Dendritic cell treated with granulocyte-macrophage colony-stimulating factor and Interleukin-4, amounts not matched to agents 40 ng/mL and 50 ng/mL, for 4 days (primary cell): Measurements from ENCODE around the gene UQCRQ.
"Not testable (repeated sequence)": the region's sequence is repeated elsewhere in the genome, so short reads cannot be mapped to it uniquely, and the experiment has no call there.

Experiments
- H3K27ac Mint-ChIP-seq: one replicate; pipeline ENCODE4 v1.8.0; 2022; ENCODE audit warnings: mild to moderate bottlenecking, mixed read lengths
- H3K27me3 Mint-ChIP-seq: one replicate; pipeline ENCODE4 v1.8.0; 2022; ENCODE audit warnings: mild to moderate bottlenecking, mixed read lengths
- H3K36me3 Mint-ChIP-seq: one replicate; pipeline ENCODE4 v1.8.0; 2022; ENCODE audit warnings: low read depth, mixed read lengths
- H3K4me1 Mint-ChIP-seq: one replicate; pipeline ENCODE4 v1.8.0; 2022; ENCODE audit warnings: low read depth, mixed read lengths
- H3K4me3 Mint-ChIP-seq: one replicate; pipeline ENCODE4 v1.8.0; 2022; ENCODE audit warnings: mild to moderate bottlenecking, moderate library complexity, mixed read lengths
- H3K9me3 Mint-ChIP-seq: one replicate; pipeline ENCODE4 v1.8.0; 2022; ENCODE audit warnings: mixed read lengths
- intact Hi-C: fragments of 100-400 bp; cut with micrococcal nuclease; formaldehyde crosslinking; loops from one replicate; pipeline ENCODE4 v1.15.0; 2022

UQCRQ gene

GRCh38 chr5:132840896-132841295 is 25.5 kb upstream of the UQCRQ start:
- no peaks in the 10 kb centered on the region for H3K9me3 Mint-ChIP-seq
- H3K27ac Mint-ChIP-seq, result no peak overlapping the region
- H3K27me3 Mint-ChIP-seq, result no peaks in the 10 kb centered on the region
- intact Hi-C loops, result no loop called here
- no peaks in the 10 kb centered on the region for H3K36me3 Mint-ChIP-seq
- H3K4me1 Mint-ChIP-seq, result peaks cover 29% of the 10 kb centered on the region
- no peak overlapping the region for H3K4me3 Mint-ChIP-seq

DNA sequence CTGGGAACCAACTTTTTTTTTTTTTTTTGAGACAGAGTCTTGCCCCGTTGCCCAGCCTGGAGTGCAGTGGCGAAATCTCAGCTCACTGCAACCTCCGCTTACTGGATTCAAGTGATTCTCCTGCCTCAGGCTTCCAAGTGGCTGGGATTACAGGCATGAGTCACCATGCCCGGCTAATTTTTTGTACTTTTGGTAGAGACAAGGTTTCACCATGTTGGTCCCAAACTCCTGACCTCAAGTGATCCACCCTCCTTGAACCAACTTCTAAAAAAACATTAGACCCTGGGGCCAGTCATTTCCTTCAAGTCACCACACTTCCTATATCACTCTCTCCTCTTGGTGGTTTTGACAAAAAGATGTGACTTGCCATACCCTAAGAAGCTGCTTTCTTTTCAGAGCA is 25.1 kb upstream of the UQCRQ start:
- Mint-ChIP-seq H3K4me3 (no peak overlapping the region), H3K9me3 (no peaks in the 10 kb centered on the region)
- intact Hi-C loops, result no loop called here

DNA sequence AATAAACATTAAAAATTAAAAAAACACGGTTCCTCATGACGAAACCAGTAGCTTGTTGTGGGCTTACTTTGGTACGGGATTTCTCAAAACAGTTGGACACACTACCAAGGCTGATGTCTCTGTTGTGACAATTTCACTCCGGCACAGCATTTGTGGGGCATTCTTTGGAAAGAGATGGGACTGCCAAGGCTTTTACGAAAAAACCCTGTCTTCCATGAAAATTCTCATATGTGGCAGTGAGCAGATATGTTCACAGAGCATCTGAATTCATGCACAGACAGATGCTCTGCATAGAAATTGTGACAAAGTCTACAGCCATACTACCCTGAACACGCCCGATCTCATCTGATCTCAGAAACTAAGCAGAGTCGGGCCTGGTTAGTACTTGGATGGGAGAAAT is 18.2 kb upstream of the UQCRQ start:
- intact Hi-C loops, result no loop called here
- no peak overlapping the region for H3K27ac Mint-ChIP-seq
- no peaks in the 10 kb centered on the region for H3K4me1 Mint-ChIP-seq
- peaks cover 3% of the 10 kb centered on the region for H3K27me3 Mint-ChIP-seq
- H3K36me3 Mint-ChIP-seq, result no peaks in the 10 kb centered on the region
- no peaks in the 10 kb centered on the region for H3K9me3 Mint-ChIP-seq
- H3K4me3 Mint-ChIP-seq, result no peak overlapping the region

More for the DNA sequence above, 25.1 kb upstream of the UQCRQ start:
- Mint-ChIP-seq H3K27me3 (no peaks in the 10 kb centered on the region), H3K36me3 (no peaks in the 10 kb centered on the region), H3K4me1 (peaks cover 29% of the 10 kb centered on the region), H3K27ac (no peak overlapping the region)

GRCh38 chr5:132849347-132849746 is 17.1 kb upstream of the UQCRQ start:
- Mint-ChIP-seq H3K36me3 (no peaks in the 10 kb centered on the region), H3K4me3 (no peak overlapping the region), H3K4me1 (no peaks in the 10 kb centered on the region), H3K27me3 (peaks cover 3% of the 10 kb centered on the region), H3K9me3 (no peaks in the 10 kb centered on the region), H3K27ac (no peak overlapping the region)
- intact Hi-C loops, result no loop called here

GRCh38 chr5:132850066-132850465 is 16.4 kb upstream of the UQCRQ start:
- intact Hi-C loops, result no loop called here

GRCh38 chr5:132853323-132853722 is 13.1 kb upstream of the UQCRQ start:
- H3K4me1 Mint-ChIP-seq, result no peaks in the 10 kb centered on the region
- H3K9me3 Mint-ChIP-seq, result no peaks in the 10 kb centered on the region
- intact Hi-C loops, result no loop called here

More at GRCh38 chr5:132850066-132850465, 16.4 kb upstream of the UQCRQ start:
- Mint-ChIP-seq H3K27ac (no peak overlapping the region), H3K4me3 (no peak overlapping the region), H3K4me1 (no peaks in the 10 kb centered on the region), H3K9me3 (no peaks in the 10 kb centered on the region), H3K36me3 (no peaks in the 10 kb centered on the region), H3K27me3 (peaks cover 3% of the 10 kb centered on the region)

GRCh38 chr5:132853790-132854189 is 12.7 kb upstream of the UQCRQ start:
- no peak overlapping the region for H3K4me3 Mint-ChIP-seq
- H3K27ac Mint-ChIP-seq, result no peak overlapping the region
- H3K4me1 Mint-ChIP-seq, result no peaks in the 10 kb centered on the region
- peaks cover 9% of the 10 kb centered on the region for H3K27me3 Mint-ChIP-seq
- H3K9me3 Mint-ChIP-seq, result no peaks in the 10 kb centered on the region
- H3K36me3 Mint-ChIP-seq, result no peaks in the 10 kb centered on the region
- intact Hi-C loops, result no loop called here

More at GRCh38 chr5:132853323-132853722, 13.1 kb upstream of the UQCRQ start:
- no peaks in the 10 kb centered on the region for H3K36me3 Mint-ChIP-seq
- peaks cover 9% of the 10 kb centered on the region for H3K27me3 Mint-ChIP-seq
- H3K4me3 Mint-ChIP-seq, result no peak overlapping the region
- no peak overlapping the region for H3K27ac Mint-ChIP-seq

GRCh38 chr5:132854301-132854700 is 12.1 kb upstream of the UQCRQ start:
- H3K36me3 Mint-ChIP-seq, result no peaks in the 10 kb centered on the region
- intact Hi-C loops, result no loop called here
- H3K4me1 Mint-ChIP-seq, result no peaks in the 10 kb centered on the region
- H3K4me3 Mint-ChIP-seq, result no peak overlapping the region
- peaks cover 9% of the 10 kb centered on the region for H3K27me3 Mint-ChIP-seq
- H3K27ac Mint-ChIP-seq, result no peak overlapping the region
- no peaks in the 10 kb centered on the region for H3K9me3 Mint-ChIP-seq

DNA sequence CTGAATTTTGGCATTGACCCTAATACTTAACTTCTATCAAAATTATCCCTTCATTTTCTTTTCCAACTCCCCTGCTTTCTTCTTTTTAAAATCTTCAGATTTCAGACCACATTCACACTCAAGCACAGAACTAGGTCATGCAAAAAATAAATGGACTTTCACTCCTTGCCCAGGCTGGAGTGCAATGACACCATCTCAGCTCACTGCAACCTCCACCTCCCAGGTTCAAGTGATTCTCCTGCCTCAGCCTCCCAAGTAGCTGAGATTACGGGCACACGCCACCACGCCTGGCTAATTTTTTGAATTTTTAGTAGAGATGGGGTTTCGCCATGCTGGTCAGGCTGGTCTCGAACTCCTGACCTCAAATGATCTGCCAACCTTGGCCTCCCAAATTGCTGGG is 11.4 kb upstream of the UQCRQ start:
- H3K27me3 Mint-ChIP-seq, H3K4me3 Mint-ChIP-seq, H3K36me3 Mint-ChIP-seq, H3K4me1 Mint-ChIP-seq, intact Hi-C loops, H3K27ac Mint-ChIP-seq, H3K9me3 Mint-ChIP-seq: not testable (repeated sequence)

- Mint-ChIP-seq H3K9me3 (no peaks in the 10 kb centered on the region), H3K4me3 (no peak overlapping the region), H3K36me3 (no peaks in the 10 kb centered on the region), H3K27ac (no peak overlapping the region), H3K27me3 (peaks cover 7% of the 10 kb centered on the region), H3K4me1 (no peaks in the 10 kb centered on the region)
- intact Hi-C loops, result no loop called here
Observed at GRCh38 chr5:132856011-132856410, 10.4 kb upstream of the UQCRQ start.

- Mint-ChIP-seq H3K27me3 (peaks cover 8% of the 10 kb centered on the region), H3K9me3 (no peaks in the 10 kb centered on the region), H3K4me3 (no peak overlapping the region), H3K4me1 (peaks cover 5% of the 10 kb centered on the region), H3K27ac (no peak overlapping the region), H3K36me3 (no peaks in the 10 kb centered on the region)
- intact Hi-C loops, result no loop called here
Observed at GRCh38 chr5:132859889-132860437, 6.5 kb upstream of the UQCRQ start.

GRCh38 chr5:132860742-132861141 is 5.7 kb upstream of the UQCRQ start:
- Mint-ChIP-seq H3K4me3 (no peak overlapping the region), H3K9me3 (no peaks in the 10 kb centered on the region), H3K27ac (no peak overlapping the region), H3K27me3 (peaks cover 6% of the 10 kb centered on the region), H3K4me1 (peaks cover 10% of the 10 kb centered on the region), H3K36me3 (no peaks in the 10 kb centered on the region)
- intact Hi-C loops, result no loop called here

- H3K4me1 Mint-ChIP-seq, result peaks cover 24% of the 10 kb centered on the region
- intact Hi-C loops, result no loop called here
- H3K36me3 Mint-ChIP-seq, result peaks cover 41% of the 10 kb centered on the region
- peak overlapping the region; percentile 99 for H3K4me3 Mint-ChIP-seq
- H3K9me3 Mint-ChIP-seq, result no peaks in the 10 kb centered on the region
- H3K27ac Mint-ChIP-seq, result peak overlapping the region; percentile 98
- H3K27me3 Mint-ChIP-seq, result peaks cover 3% of the 10 kb centered on the region
Observed at GRCh38 chr5:132865668-132866341, 637 bp upstream of the UQCRQ start.

- intact Hi-C loops, result no loop called here
- peaks cover 24% of the 10 kb centered on the region for H3K4me1 Mint-ChIP-seq
- H3K36me3 Mint-ChIP-seq, result peaks cover 50% of the 10 kb centered on the region
- H3K27me3 Mint-ChIP-seq, result no peaks in the 10 kb centered on the region
- H3K9me3 Mint-ChIP-seq, result no peaks in the 10 kb centered on the region
- H3K4me3 Mint-ChIP-seq, result peak overlapping the region; percentile 99
- H3K27ac Mint-ChIP-seq, result peak overlapping the region; percentile 98
Observed at GRCh38 chr5:132867046-132867451, 607 bp downstream of the UQCRQ start.

DNA sequence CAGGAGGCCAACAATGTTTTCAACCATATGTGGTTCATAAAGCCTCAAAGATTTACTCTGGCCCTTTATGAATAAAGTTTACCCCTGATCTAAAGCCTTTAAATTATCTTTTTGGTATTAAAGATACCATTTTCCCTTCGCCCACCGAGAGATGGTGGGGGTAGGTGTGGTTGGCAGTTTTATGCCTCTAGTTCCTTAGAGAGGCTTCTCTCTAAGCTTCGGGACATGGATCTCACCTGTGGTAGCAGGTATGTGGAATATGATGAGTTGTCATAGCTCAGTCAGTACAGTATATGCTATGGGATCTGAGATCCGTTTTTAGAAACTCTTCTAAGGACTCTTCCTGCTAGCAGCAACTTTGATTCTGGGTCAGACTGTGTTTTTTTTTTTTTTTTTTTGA is 2.3 kb downstream of the UQCRQ start:
- H3K36me3 Mint-ChIP-seq, result peaks cover 64% of the 10 kb centered on the region
- intact Hi-C loops, result no loop called here
- no peak overlapping the region for H3K27ac Mint-ChIP-seq
- no peaks in the 10 kb centered on the region for H3K27me3 Mint-ChIP-seq
- no peak overlapping the region for H3K4me3 Mint-ChIP-seq
- H3K4me1 Mint-ChIP-seq, result peaks cover 24% of the 10 kb centered on the region
- H3K9me3 Mint-ChIP-seq, result no peaks in the 10 kb centered on the region
